Measurements from ENCODE around the gene SPATA3.

The SPATA3 gene

GRCh38 chr2:231051116-231051515 is 55.2 kb downstream of the SPATA3 start:
- no peak for DNase-seq

GRCh38 chr2:231052494-231053451 is 56.9 kb downstream of the SPATA3 start:
- DNase-seq: peak; percentile 77

GRCh38 chr2:231053846-231054245 is 57.9 kb downstream of the SPATA3 start:
- no peak for DNase-seq

- DNase-seq: peak; percentile 93
These were observed 60.8 kb downstream of the SPATA3 start, which contains the start of gene PSMD1 for GRCh38 chr2:231056453-231057416. PSMD1 (plus strand) TSS chr2:231056867; CDS start chr2:231057026, 159 bp downstream.

DNA sequence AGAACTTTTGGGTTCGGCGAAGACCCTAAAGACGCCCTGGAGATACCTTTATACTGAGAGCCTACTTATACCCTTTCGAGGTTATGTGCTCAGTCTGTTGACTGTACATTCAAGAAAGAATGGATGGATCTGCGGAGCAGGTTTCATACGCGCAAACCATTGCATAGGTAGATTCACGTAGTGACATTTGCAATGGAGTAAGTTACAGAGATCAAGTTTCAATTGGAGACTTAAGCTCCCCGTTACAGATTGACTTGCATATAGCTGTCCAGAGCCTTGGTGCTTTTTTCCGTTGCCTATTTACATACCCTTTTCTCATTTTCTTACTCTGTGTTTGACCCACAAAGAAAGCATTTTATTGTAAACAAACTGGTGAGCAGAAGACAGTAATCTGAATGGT is 61.7 kb downstream of the SPATA3 start:
- DNase-seq: no peak
